ENCODE data around the gene SDK2. TPM values are rescaled to one million over a fixed set of nuclear protein-coding genes. Genes with fewer than 3 reads are reported as not detected.

SDK2 gene
- total RNA-seq, 2 donors from 2014 or later, result 16.5 to 26.3 TPM

- TF ChIP-seq POLR2A (IDR thresholded peaks at IDR 0.05) (no peak), CTCF (IDR thresholded peaks at IDR 0.05) (no peak), POLR2AphosphoS5 (IDR thresholded peaks at IDR 0.05) (no peak)
- H3K27ac ChIP-seq, result no peak overlapping the region
- no peaks in the 10 kb centered on the region for H3K9me3 ChIP-seq
- no peaks in the 10 kb centered on the region for H3K36me3 ChIP-seq
- intact Hi-C loops (cut with DNase I), result no loop called here
- H3K4me1 ChIP-seq (replicated peaks), result peaks cover 6% of the 10 kb centered on the region
- no peaks in the 10 kb centered on the region for H3K27me3 ChIP-seq (replicated peaks; ENCODE audit: insufficient read depth)
- 90% methylated on average over 18 of the region's 18 CpGs for WGBS
- DNase-seq (ENCODE audit: low spot score), result no peak
- H3K4me3 ChIP-seq, result no peak overlapping the region
These were observed 74.4 kb downstream of the SDK2 start for GRCh38 chr17:73569762-73570319.

- no peak for TF ChIP-seq POLR2AphosphoS5 (IDR thresholded peaks at IDR 0.05)
- no peak for TF ChIP-seq POLR2A (IDR thresholded peaks at IDR 0.05)
- TF ChIP-seq CTCF (IDR thresholded peaks at IDR 0.05), result no peak
- Histone ChIP-seq H3K4me1 (replicated peaks) (peaks cover 6% of the 10 kb centered on the region), H3K4me3 (no peak overlapping the region), H3K27ac (no peak overlapping the region), H3K9me3 (no peaks in the 10 kb centered on the region), H3K27me3 (replicated peaks; ENCODE audit: insufficient read depth) (no peaks in the 10 kb centered on the region), H3K36me3 (no peaks in the 10 kb centered on the region)
- 98% methylated on average over 3 of the region's 3 CpGs for WGBS
- intact Hi-C loops (cut with DNase I), result no loop called here
- no peak for DNase-seq (ENCODE audit: low spot score)
These were observed 75.3 kb downstream of the SDK2 start for GRCh38 chr17:73568934-73569333.

- no peaks in the 10 kb centered on the region for H3K27me3 ChIP-seq (replicated peaks; ENCODE audit: insufficient read depth)
- intact Hi-C loops (cut with DNase I), result no loop called here
- peak; percentile 28 for DNase-seq (ENCODE audit: low spot score)
- peaks cover 6% of the 10 kb centered on the region for H3K4me1 ChIP-seq (replicated peaks)
- H3K4me3 ChIP-seq, result no peak overlapping the region
- H3K36me3 ChIP-seq, result no peaks in the 10 kb centered on the region
- WGBS, result 59% methylated on average over 8 of the region's 11 CpGs
- TF ChIP-seq POLR2AphosphoS5 (IDR thresholded peaks at IDR 0.05) (no peak), CTCF (IDR thresholded peaks at IDR 0.05) (no peak), POLR2A (IDR thresholded peaks at IDR 0.05) (no peak)
- H3K9me3 ChIP-seq, result no peaks in the 10 kb centered on the region
- H3K27ac ChIP-seq, result peak overlapping the region in 1 of 2 donors; percentile 28
These were observed 77.1 kb downstream of the SDK2 start for GRCh38 chr17:73566905-73567782.

- Histone ChIP-seq H3K27ac (peak overlapping the region; percentile 6 to 56), H3K27me3 (replicated peaks; ENCODE audit: insufficient read depth) (no peaks in the 10 kb centered on the region), H3K4me3 (no peak overlapping the region), H3K9me3 (no peaks in the 10 kb centered on the region), H3K4me1 (replicated peaks) (peaks cover 6% of the 10 kb centered on the region), H3K36me3 (no peaks in the 10 kb centered on the region)
- 29% methylated on average over 2 of the region's 2 CpGs for WGBS
- intact Hi-C loops (cut with DNase I), result no loop called here
- DNase-seq (ENCODE audit: low spot score), result peak; percentile 75
- peak; percentile 91 for TF ChIP-seq POLR2AphosphoS5 (IDR thresholded peaks at IDR 0.05)
- peak in 2 of 4 experiments; percentile 13 to 43 for TF ChIP-seq CTCF (IDR thresholded peaks at IDR 0.05)
- no peak for TF ChIP-seq POLR2A (IDR thresholded peaks at IDR 0.05)
These were observed 79.4 kb downstream of the SDK2 start for GRCh38 chr17:73564843-73565242.

Measured in prostate gland (tissue), 2 donors.